ENCODE results near the gene ACKR2.

Gene ACKR2

GRCh38 chr3:42884324-42884723 is 75.1 kb downstream of the ACKR2 start:
- in situ Hi-C loops (cut with HindIII; ENCODE audit: low sequenced_read_pairs), result loop anchor here (25.0 kb wide), 1 partner anchor 122 kb away; the partner anchor contains the start of gene CCDC13

GRCh38 chr3:42886294-42886822 is 77.1 kb downstream of the ACKR2 start:
- in situ Hi-C loops (cut with HindIII; ENCODE audit: low sequenced_read_pairs), result loop anchor here (25.0 kb wide), 1 partner anchor 124 kb away; the partner anchor contains the start of gene CCDC13

- in situ Hi-C loops (cut with HindIII; ENCODE audit: low sequenced_read_pairs), result loop anchor here (25.0 kb wide), 1 partner anchor 125 kb away; the partner anchor contains the start of gene CCDC13
Observed at GRCh38 chr3:42887084-42887483, 77.8 kb downstream of the ACKR2 start.

GRCh38 chr3:42891042-42891441 is 81.8 kb downstream of the ACKR2 start:
- in situ Hi-C loops (cut with HindIII; ENCODE audit: low sequenced_read_pairs), result loop anchor here (25.0 kb wide), 1 partner anchor 129 kb away; the partner anchor contains the start of gene CCDC13

- in situ Hi-C loops (cut with HindIII; ENCODE audit: low sequenced_read_pairs), result loop anchor here (25.0 kb wide), 1 partner anchor 130 kb away; the partner anchor contains the start of gene CCDC13
Observed at GRCh38 chr3:42892169-42892568, 82.9 kb downstream of the ACKR2 start.

GRCh38 chr3:42892807-42893206 is 83.6 kb downstream of the ACKR2 start:
- in situ Hi-C loops (cut with HindIII; ENCODE audit: low sequenced_read_pairs), result loop anchor here (25.0 kb wide), 1 partner anchor 131 kb away; the partner anchor contains the start of gene CCDC13

- in situ Hi-C loops (cut with HindIII; ENCODE audit: low sequenced_read_pairs), result loop anchor here (25.0 kb wide), 1 partner anchor 133 kb away; the partner anchor contains the start of gene CCDC13
Observed at GRCh38 chr3:42894698-42895579, 85.7 kb downstream of the ACKR2 start.

GRCh38 chr3:42895580-42895868 is 86.3 kb downstream of the ACKR2 start:
- in situ Hi-C loops (cut with HindIII; ENCODE audit: low sequenced_read_pairs), result loop anchor here (25.0 kb wide), 1 partner anchor 133 kb away; the partner anchor contains the start of gene CCDC13

GRCh38 chr3:42898896-42899675 is 89.8 kb downstream of the ACKR2 start:
- in situ Hi-C loops (cut with HindIII; ENCODE audit: low sequenced_read_pairs), result loop anchor here (25.0 kb wide), 1 partner anchor 137 kb away; the partner anchor contains the start of gene CCDC13

- in situ Hi-C loops (cut with HindIII; ENCODE audit: low sequenced_read_pairs), result no loop called here
Observed at GRCh38 chr3:42900226-42901072, 91.2 kb downstream of the ACKR2 start.

GRCh38 chr3:42901073-42901415 is 91.8 kb downstream of the ACKR2 start:
- in situ Hi-C loops (cut with HindIII; ENCODE audit: low sequenced_read_pairs), result no loop called here

- in situ Hi-C loops (cut with HindIII; ENCODE audit: low sequenced_read_pairs), result no loop called here
Observed at GRCh38 chr3:42902257-42902656, 93.0 kb downstream of the ACKR2 start.

GRCh38 chr3:42904076-42904475 is 94.8 kb downstream of the ACKR2 start:
- in situ Hi-C loops (cut with HindIII; ENCODE audit: low sequenced_read_pairs), result no loop called here

GRCh38 chr3:42905740-42906069 is 96.5 kb downstream of the ACKR2 start:
- in situ Hi-C loops (cut with HindIII; ENCODE audit: low sequenced_read_pairs), result no loop called here

GRCh38 chr3:42906070-42906847 is 97.0 kb downstream of the ACKR2 start, which contains the start of gene ZNF662:
ZNF662 (plus strand) TSS chr3:42906142; CDS start chr3:42908115, 1,973 bp downstream.
- in situ Hi-C loops (cut with HindIII; ENCODE audit: low sequenced_read_pairs), result no loop called here

GRCh38 chr3:42906848-42907183 is 97.6 kb downstream of the ACKR2 start:
- in situ Hi-C loops (cut with HindIII; ENCODE audit: low sequenced_read_pairs), result no loop called here

- in situ Hi-C loops (cut with HindIII; ENCODE audit: low sequenced_read_pairs), result no loop called here
Observed at GRCh38 chr3:42908675-42909074, 99.4 kb downstream of the ACKR2 start.

- in situ Hi-C loops (cut with HindIII; ENCODE audit: low sequenced_read_pairs), result loop anchor here (10.0 kb wide), 1 partner anchor 193 kb away; the partner anchor contains the start of gene POMGNT2
Observed at GRCh38 chr3:42911551-42911950, 102.3 kb downstream of the ACKR2 start.

- in situ Hi-C loops (cut with HindIII; ENCODE audit: low sequenced_read_pairs), result loop anchor here (10.0 kb wide), 1 partner anchor 190 kb away; the partner anchor contains the start of gene POMGNT2
Observed at GRCh38 chr3:42914771-42915515, 105.7 kb downstream of the ACKR2 start.
